Activated CD4-positive, alpha-beta memory T cell treated with anti-CD3 and anti-CD28 coated beads for 36 hours (primary cell): ENCODE measurements around the gene HRH1. TPM values are rescaled to one million over a fixed set of nuclear protein-coding genes. Genes with fewer than 3 reads are reported as not detected.
A peak's percentile ranks its signal among the peaks of the same experiment; 100 is the strongest.
"Not testable (repeated sequence)": the region's sequence is repeated elsewhere in the genome, so short reads cannot be mapped to it uniquely, and the experiment has no call there.

Experiments
- CTCF ChIA-PET: fragments of 350-600 bp; sonication (Branson Sonifier 250); formaldehyde crosslinking; loops from one replicate; lab custom pipeline; 2021; ENCODE audit warnings: antibody characterized with exemption, inconsistent platforms; lab: Charles Lee
- POLR2A ChIA-PET: fragments of 350-600 bp; sonication (Branson Sonifier 250); formaldehyde crosslinking; loops from one replicate; lab custom pipeline; 2021; ENCODE audit warnings: antibody characterized with exemption; lab: Charles Lee
- DNase-seq: peaks from one replicate; pipeline ENCODE4 v3.0.0-alpha.2; 2020
- H3K27ac Mint-ChIP-seq: one replicate; pipeline ENCODE4 v1.8.0; 2021; ENCODE audit warnings: mixed read lengths
- H3K27me3 Mint-ChIP-seq: one replicate; pipeline ENCODE4 v1.8.0; 2021; ENCODE audit warnings: mixed read lengths
- H3K36me3 Mint-ChIP-seq: one replicate; pipeline ENCODE4 v1.8.0; 2021; ENCODE audit warnings: mixed read lengths
- H3K4me1 Mint-ChIP-seq: one replicate; pipeline ENCODE4 v1.8.0; 2021; ENCODE audit warnings: low read depth, mixed read lengths
- H3K4me3 Mint-ChIP-seq: one replicate; pipeline ENCODE4 v1.8.0; 2021; ENCODE audit warnings: mild to moderate bottlenecking, mixed read lengths
- H3K9me3 Mint-ChIP-seq: one replicate; pipeline ENCODE4 v1.8.0; 2021; ENCODE audit warnings: mixed read lengths
- intact Hi-C: fragments of 100-400 bp; cut with micrococcal nuclease; formaldehyde crosslinking; loops from one replicate; pipeline ENCODE4 v1.15.1; 2023
- total RNA-seq, 2 experiments: library from RNA; stranded (reverse); gene quantifications; one replicate each; pipeline ENCODE4 v1.2.3, GENCODE V29; 2021

Gene HRH1, protein sequence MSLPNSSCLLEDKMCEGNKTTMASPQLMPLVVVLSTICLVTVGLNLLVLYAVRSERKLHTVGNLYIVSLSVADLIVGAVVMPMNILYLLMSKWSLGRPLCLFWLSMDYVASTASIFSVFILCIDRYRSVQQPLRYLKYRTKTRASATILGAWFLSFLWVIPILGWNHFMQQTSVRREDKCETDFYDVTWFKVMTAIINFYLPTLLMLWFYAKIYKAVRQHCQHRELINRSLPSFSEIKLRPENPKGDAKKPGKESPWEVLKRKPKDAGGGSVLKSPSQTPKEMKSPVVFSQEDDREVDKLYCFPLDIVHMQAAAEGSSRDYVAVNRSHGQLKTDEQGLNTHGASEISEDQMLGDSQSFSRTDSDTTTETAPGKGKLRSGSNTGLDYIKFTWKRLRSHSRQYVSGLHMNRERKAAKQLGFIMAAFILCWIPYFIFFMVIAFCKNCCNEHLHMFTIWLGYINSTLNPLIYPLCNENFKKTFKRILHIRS
- total RNA-seq, result 1 to 10 TPM; 2.3 to 2.9 TPM

DNA sequence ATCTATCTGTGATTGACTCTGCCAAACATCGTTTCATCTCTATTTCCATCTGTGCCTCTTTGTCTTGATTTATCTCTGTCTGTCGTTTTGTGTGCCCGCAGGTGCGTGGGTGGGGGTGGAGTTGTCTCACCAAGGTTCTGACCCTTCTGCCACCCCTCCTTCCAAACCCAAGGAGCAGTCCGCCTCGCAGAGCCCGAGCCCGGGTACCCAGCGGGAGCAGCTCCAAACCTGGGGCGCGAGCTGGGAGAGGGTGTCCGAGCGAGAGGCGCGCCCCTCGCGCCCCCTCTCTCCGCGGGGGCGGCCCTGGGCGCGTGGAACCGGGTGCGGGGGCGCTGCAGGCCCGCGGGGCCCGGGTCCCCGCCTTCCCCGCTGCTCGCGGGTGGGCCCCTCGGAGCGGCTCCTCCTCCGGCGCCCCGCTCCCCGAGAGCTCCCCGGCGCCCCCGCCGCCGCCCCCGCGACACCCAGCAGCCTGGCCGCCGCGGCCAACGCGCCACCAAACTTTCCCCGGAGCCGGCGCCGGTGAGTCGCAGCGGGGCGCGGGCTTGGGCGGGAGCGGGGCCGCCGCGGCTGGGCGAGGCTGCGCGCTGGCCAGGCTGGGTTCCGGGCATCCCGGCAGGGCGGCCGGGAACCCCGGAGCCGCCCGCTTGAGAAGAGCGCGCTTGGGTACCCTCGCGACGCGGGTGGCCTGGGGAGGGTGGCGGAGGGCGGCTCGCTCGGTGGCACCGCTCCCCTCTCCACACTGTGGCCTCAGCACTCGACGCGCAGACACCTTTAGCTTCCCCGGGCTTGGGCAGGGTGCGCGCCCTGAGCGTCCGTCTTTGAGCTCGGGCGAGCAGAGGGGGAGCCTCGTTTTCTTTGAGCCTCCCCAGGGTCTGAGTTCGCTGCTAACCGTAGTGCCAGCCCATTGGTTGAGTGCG, at the start of gene HRH1:
Gene HRH1 (plus strand): TSS at position 458 of the 917 bp plus-strand sequence. CDS start 104,545 bp downstream, outside the sequence.
- peaks cover 54% of the 10 kb centered on the region for H3K27me3 Mint-ChIP-seq

DNA sequence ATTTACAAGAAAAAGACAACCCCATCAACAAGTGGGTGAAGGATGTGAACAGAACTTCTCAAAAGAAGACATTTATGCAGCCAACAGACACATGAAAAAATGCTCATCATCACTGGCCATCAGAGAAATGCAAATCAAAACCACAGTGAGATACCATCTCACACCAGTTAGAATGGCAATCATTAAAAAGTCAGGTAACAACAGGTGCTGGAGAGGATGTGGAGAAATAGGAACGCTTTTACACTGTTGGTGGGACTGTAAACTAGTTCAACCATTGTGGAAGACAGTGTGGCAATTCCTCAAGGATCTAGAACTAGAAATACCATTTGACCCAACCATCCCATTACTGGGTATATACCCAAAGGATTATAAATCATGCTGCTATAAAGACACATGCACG, 41.0 kb upstream of the HRH1 start:
- H3K36me3 Mint-ChIP-seq, POLR2A ChIA-PET: not testable (repeated sequence)

More for the DNA sequence above, at the start of gene HRH1:
- Mint-ChIP-seq H3K9me3 (no peaks in the 10 kb centered on the region), H3K36me3 (no peaks in the 10 kb centered on the region), H3K4me3 (peak within 1 kb of the TSS; percentile 6), H3K27ac (no peak within 1 kb of the TSS), H3K4me1 (peaks cover 9% of the 10 kb centered on the region)
- intact Hi-C loops, result no loop called here
- CTCF ChIA-PET, result interaction anchor here (1.1 to 4.7 kb wide), 3 partner anchors 10 to 181 kb away, joined by 3 to 33 read pairs (median 6); no protein-coding TSS in a partner anchor
- POLR2A ChIA-PET, result no interaction called here
- DNase-seq, result no peak

DNA sequence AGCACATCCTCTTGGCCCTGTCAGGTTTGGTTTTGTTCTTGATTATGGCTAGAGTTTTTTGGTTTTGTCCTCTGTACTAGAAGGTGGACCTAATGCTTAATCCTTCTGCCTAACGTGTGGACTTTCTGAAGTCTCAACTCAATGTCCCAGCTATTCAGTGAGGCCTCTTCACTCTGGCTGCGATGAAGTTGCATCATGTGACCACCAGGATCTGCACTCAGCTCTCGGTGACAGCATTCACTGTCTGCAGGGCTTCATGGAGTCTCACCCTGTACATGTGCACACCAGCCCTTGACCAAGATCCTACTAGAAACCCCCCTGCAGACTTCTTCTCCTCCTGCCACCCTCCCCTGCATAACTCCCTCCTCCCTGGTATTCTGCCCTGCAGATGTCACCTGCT, 38.7 kb upstream of the HRH1 start:
- Mint-ChIP-seq H3K4me1 (no peaks in the 10 kb centered on the region), H3K27me3 (peaks cover 24% of the 10 kb centered on the region), H3K4me3 (no peak overlapping the region), H3K36me3 (no peaks in the 10 kb centered on the region), H3K27ac (no peak overlapping the region), H3K9me3 (peaks cover 14% of the 10 kb centered on the region)
- ChIA-PET CTCF (no interaction called here), POLR2A (no interaction called here)
- DNase-seq, result no peak
- intact Hi-C loops, result no loop called here

More for the DNA sequence above, 41.0 kb upstream of the HRH1 start:
- Mint-ChIP-seq H3K9me3 (peaks cover 14% of the 10 kb centered on the region), H3K27me3 (peaks cover 21% of the 10 kb centered on the region)
- intact Hi-C loops, DNase-seq, H3K27ac Mint-ChIP-seq, H3K4me3 Mint-ChIP-seq, CTCF ChIA-PET, H3K4me1 Mint-ChIP-seq: not testable (repeated sequence)

DNA sequence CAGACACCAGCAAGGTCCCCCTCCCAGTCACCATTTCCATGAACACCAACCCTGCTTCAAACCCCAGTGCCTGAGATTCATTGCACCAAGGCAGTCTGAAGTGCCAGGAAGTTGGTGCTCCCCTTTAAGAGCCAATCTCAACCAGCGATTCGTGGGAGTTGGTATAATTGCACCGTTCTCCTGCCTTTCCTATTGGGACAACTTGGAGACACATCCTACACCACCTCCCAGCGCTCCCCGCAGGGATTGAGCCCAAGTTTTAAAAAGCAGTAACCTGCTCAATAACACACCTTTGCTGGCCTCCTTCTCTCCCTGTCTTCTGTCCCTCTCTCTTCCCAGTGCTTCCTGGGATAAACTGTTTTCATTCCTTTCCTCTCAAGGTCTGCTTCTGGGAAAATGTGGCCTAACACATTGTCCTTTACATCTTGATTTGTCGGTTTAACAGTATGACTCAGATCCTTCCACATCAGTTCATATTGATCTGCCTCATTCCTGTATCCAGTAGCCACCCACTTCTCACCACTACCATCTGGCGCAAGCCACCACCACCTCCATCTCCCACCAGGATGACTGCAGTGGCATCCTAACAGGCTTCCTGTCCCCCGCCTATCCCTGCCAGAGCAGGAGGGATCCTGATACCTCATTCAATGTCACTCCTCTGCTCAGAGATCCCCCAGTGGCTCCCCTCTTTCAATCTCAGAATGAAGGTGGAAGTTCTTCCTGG, 37.8 kb upstream of the HRH1 start:
- H3K36me3 Mint-ChIP-seq, result no peaks in the 10 kb centered on the region
- DNase-seq, result no peak
- H3K4me3 Mint-ChIP-seq, result no peak overlapping the region
- peaks cover 14% of the 10 kb centered on the region for H3K9me3 Mint-ChIP-seq
- ChIA-PET POLR2A (no interaction called here), CTCF (no interaction called here)
- peaks cover 27% of the 10 kb centered on the region for H3K27me3 Mint-ChIP-seq
- intact Hi-C loops, result no loop called here
- H3K4me1 Mint-ChIP-seq, result no peaks in the 10 kb centered on the region
- no peak overlapping the region for H3K27ac Mint-ChIP-seq

DNA sequence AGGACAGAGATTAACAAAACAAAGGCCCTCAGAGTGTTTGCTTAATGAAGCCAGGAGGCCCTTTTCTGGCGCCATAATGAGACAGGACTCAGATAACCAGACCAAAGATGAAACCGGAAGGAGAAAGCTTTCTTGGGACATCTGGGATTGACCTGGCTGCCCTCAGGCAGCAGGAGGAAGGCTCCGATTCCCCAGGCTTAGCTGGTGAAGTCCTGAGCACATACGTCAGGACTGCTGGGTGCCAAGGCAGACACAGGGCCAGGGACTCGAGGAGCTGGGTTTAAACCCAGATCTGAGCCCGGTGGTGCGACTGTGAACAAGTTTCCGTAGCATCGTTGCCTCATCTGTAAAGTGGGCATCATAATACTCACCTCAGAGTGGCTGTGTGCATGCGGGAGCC, 36.7 kb upstream of the HRH1 start:
- H3K4me1 Mint-ChIP-seq, result no peaks in the 10 kb centered on the region
- CTCF ChIA-PET, result interaction anchor here (1.2 kb wide), 1 partner anchor 57 kb away, joined by 3 read pairs; no protein-coding TSS in a partner anchor
- no peak overlapping the region for H3K27ac Mint-ChIP-seq
- H3K27me3 Mint-ChIP-seq, result peaks cover 22% of the 10 kb centered on the region
- intact Hi-C loops, result no loop called here
- POLR2A ChIA-PET, result no interaction called here
- DNase-seq, result no peak
- H3K9me3 Mint-ChIP-seq, result peaks cover 14% of the 10 kb centered on the region
- no peaks in the 10 kb centered on the region for H3K36me3 Mint-ChIP-seq
- H3K4me3 Mint-ChIP-seq, result no peak overlapping the region

DNA sequence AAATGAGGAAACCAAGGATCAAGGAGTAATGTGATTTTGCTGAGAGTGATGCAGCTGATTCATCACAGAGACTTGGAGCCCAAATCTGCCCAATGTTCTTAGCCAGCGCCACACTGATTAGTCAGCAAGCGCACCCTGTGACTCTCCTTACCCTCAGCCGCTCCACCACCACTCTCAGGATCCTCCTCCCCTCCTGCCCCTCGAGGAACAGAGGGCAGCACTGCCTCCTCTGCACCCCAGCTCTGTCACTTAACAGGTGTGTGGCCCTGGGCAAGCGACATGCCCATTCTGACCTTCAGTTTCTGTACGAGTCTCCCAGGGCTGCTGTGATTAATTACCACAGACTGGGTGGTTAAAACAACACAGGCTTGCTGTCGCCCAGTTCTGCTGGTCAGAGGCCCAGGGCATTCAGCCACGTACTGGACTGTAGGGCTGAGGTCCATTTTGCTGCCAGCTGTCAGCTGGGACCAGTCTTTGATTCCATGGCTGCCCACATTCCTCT, 36.1 kb upstream of the HRH1 start:
- CTCF ChIA-PET, result interaction anchor here (1.2 kb wide), 1 partner anchor 58 kb away, joined by 3 read pairs; no protein-coding TSS in a partner anchor
- no peak for DNase-seq
- Mint-ChIP-seq H3K4me1 (no peaks in the 10 kb centered on the region), H3K27me3 (peaks cover 20% of the 10 kb centered on the region), H3K27ac (no peak overlapping the region), H3K4me3 (no peak overlapping the region), H3K36me3 (no peaks in the 10 kb centered on the region), H3K9me3 (peaks cover 10% of the 10 kb centered on the region)
- intact Hi-C loops, result no loop called here
- POLR2A ChIA-PET, result no interaction called here

DNA sequence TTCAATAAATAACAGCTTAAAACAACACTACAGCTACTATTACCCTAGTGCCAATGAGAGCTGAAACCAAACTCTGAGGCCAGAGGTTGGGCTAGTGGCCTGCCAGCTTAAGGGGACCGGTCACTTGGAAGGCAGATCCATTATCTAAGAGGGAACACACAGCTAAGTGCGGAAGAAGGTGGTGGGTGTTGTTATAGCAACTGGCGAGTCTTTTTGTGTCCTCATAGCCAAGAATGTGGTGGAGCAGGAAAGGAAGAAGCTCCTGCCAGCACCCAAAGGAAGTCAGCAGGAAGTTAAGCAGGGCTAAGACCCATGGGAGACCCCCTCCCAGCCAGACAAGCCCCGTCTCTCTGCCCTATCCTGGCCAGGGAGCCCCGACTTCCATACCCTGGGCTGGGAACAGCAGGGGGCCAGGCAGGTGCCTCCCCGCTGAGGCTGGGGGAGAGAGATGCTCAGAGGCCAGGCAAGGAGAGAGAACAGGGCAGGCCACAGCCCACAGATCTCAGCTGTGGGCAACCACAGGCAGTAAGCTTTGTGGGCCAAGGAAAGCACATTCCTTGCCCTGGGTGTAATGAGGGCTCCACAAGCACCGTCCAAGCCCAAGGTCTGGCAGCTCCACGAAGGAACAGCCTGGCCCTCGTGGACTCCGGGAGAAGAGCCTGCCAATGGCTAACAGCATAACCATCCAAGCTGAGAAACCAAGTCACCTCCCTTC, 34.0 kb upstream of the HRH1 start:
- H3K27me3 Mint-ChIP-seq, result peaks cover 17% of the 10 kb centered on the region
- no peak overlapping the region for H3K4me3 Mint-ChIP-seq
- CTCF ChIA-PET, result no interaction called here
- DNase-seq, result no peak
- no peaks in the 10 kb centered on the region for H3K4me1 Mint-ChIP-seq
- H3K27ac Mint-ChIP-seq, result no peak overlapping the region
- POLR2A ChIA-PET, result no interaction called here
- H3K9me3 Mint-ChIP-seq, result peaks cover 2% of the 10 kb centered on the region
- H3K36me3 Mint-ChIP-seq, result no peaks in the 10 kb centered on the region
- intact Hi-C loops, result no loop called here

DNA sequence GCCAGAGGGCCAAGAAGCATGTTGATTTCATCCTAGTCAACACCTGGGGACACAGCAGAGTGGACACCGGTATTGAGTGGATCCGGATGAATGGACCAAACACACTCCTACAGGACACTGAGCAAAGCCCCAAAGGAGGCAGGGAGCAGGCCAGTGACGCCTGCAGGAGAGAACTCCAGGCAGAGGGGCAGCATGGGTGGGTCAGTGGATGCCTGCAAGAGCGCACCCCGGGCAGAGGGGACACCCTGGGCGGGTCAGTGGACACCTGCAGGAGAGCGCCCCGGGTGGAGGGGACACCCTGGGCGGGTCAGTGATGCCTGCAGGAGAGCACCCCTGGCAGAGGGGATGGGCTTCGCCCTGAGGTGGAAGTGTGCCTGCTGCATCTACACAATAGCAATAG, 27.6 kb upstream of the HRH1 start:
- peaks cover 2% of the 10 kb centered on the region for H3K9me3 Mint-ChIP-seq
- CTCF ChIA-PET, result no interaction called here
- POLR2A ChIA-PET, result no interaction called here
- no peak overlapping the region for H3K27ac Mint-ChIP-seq
- intact Hi-C loops, result no loop called here
- H3K36me3 Mint-ChIP-seq, result no peaks in the 10 kb centered on the region
- no peaks in the 10 kb centered on the region for H3K4me1 Mint-ChIP-seq
- no peak overlapping the region for H3K4me3 Mint-ChIP-seq
- DNase-seq, result no peak
- peaks cover 4% of the 10 kb centered on the region for H3K27me3 Mint-ChIP-seq

DNA sequence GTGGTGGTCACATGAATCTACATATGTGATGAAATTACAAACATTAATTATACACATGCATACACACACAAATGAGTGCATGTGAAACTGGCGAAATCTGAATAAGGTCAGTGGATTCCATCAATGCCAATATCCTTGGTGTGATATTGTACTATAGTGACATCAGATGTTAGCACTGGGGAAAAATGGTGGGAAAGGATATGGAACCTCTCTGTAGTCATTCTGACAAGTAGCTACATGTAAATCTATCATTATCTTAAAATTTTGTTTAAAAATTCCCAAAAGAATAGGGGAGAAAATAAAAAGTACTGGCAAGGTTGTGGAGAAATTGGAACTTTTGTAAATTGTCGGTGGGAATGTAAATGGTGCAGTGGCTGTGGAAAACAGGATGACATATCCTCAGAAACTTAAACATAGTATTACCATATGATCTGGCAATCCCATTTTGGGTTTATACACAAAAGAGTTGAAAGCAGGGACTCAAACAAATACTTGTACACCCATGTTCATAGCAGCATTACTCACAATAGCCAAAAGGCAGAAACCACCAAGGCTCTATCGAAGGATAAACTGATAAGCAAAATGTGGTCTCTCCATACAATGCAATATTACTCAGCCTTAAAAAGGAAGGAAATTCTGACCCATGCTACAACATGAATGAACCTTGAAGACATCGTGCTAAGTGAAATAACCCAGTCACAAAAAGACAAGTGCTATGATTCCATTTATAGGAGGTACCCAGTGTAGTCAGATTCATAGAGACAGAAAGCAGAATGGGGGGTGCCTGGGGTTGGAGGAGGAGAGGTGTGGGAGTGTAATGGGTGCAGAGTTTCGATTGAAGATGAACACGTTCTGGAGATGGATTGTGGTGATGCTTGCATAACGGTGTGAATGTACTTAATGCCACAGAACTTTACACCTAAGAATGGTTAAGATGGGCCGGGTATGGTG, 25.3 kb upstream of the HRH1 start:
- Mint-ChIP-seq H3K4me3 (no peak overlapping the region), H3K27ac (no peak overlapping the region), H3K36me3 (no peaks in the 10 kb centered on the region), H3K9me3 (no peaks in the 10 kb centered on the region), H3K27me3 (peaks cover 1% of the 10 kb centered on the region), H3K4me1 (no peaks in the 10 kb centered on the region)
- POLR2A ChIA-PET, result no interaction called here
- no peak for DNase-seq
- intact Hi-C loops, result no loop called here
- CTCF ChIA-PET, result no interaction called here

DNA sequence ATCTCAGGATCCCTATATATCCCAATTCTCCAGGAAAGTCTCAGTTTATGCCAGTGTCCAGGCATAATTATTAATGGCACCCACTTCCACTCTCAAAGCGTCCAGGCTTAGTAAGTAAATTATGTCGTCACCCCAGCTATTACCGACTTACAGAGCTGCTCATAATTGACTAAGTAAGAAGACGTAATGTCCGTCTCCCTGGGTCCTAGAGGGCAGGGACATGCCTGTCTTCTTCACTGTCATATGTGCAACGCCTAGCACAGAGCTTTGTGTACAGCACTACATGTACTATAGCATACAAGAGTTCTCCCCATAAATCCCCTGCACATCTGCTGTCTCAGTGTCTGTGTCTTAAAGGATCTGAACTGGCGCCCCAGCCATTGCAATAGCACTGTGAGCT, 23.9 kb upstream of the HRH1 start:
- POLR2A ChIA-PET, result no interaction called here
- intact Hi-C loops, result no loop called here
- no peaks in the 10 kb centered on the region for H3K4me1 Mint-ChIP-seq
- H3K27me3 Mint-ChIP-seq, result peaks cover 1% of the 10 kb centered on the region
- H3K36me3 Mint-ChIP-seq, result no peaks in the 10 kb centered on the region
- no peak overlapping the region for H3K4me3 Mint-ChIP-seq
- H3K9me3 Mint-ChIP-seq, result no peaks in the 10 kb centered on the region
- DNase-seq, result no peak
- H3K27ac Mint-ChIP-seq, result no peak overlapping the region
- CTCF ChIA-PET, result no interaction called here
